Stimulated activated CD4-positive, alpha-beta T cell treated with anti-CD3 and anti-CD28 coated beads, Interleukin-1b, Interleukin-23, amount 100 ng/mL, for 1 hour (primary cell): ENCODE data around the gene ARHGAP26.
"Not testable (repeated sequence)": the region's sequence is repeated elsewhere in the genome, so short reads cannot be mapped to it uniquely, and the experiment has no call there.

Experiments
- DNase-seq, 2 donors: peaks; one replicate each; pipeline ENCODE4 v3.0.0-alpha.2; 2020; ENCODE audit warnings: low read depth in 2 of 2

ARHGAP26 gene

DNA sequence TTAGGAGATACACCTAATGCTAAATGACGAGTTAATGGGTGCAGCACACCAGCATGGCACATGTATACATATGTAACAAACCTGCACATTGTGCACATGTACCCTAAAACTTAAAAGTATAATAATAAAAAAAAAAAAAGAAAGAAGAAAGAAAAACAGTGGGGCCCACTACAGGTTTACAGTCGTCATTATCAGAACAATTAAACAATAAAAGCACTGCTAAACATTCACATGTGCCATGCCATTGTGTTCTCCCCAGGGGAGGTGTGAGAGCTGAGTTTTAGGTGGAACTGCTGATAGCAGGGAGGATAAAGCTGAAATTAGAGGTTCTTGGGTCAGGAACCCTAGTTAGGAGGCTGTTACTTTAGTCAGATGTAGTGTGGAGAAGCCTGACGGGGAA, 348.6 kb downstream of the ARHGAP26 start:
- DNase-seq, result not testable (repeated sequence)

DNA sequence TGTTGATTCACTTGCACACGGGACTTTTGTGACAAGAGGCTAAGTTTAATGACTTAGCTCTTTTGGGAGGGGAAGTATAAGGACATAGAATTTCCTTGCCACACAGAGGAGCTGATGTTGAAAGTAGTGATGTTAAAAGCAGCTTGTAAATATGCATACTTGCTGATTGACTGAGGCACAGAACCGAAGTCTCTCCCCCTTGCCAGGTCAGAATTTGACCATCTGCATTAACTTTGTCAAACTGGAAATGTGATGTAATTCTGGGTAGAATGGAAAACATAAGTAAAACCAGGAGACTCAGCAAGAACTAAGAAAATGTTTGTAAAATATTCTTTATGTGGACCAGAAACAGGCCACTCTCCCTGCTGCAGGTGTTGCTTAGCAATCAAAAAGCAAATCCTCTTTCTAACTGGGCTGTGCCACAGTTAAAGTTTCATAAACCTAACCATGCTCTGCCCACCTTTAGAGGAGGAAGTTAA, 349.2 kb downstream of the ARHGAP26 start:
- DNase-seq, result no peak

DNA sequence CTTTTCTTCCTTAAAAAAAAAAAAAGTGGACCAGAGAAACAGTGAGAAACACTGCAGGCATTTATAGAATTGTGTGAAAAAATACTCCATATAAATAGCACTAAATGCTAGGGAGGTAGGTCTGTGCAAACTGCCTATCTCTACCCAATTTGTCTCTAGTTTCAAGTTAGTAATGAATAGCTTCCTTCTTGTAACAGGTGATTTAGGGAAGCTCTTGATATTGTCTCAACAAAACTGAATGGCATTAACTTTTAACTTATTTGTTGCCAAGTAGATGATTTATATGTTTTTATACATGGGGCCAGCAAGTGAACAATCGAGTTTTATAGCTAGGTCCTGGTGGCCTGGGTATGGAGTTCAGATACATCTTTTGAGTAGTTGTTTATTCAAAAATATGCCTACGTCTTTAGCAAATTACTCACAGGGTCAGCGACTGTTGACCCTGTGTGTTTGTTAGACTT, 349.7 kb downstream of the ARHGAP26 start:
- DNase-seq, result no peak

DNA sequence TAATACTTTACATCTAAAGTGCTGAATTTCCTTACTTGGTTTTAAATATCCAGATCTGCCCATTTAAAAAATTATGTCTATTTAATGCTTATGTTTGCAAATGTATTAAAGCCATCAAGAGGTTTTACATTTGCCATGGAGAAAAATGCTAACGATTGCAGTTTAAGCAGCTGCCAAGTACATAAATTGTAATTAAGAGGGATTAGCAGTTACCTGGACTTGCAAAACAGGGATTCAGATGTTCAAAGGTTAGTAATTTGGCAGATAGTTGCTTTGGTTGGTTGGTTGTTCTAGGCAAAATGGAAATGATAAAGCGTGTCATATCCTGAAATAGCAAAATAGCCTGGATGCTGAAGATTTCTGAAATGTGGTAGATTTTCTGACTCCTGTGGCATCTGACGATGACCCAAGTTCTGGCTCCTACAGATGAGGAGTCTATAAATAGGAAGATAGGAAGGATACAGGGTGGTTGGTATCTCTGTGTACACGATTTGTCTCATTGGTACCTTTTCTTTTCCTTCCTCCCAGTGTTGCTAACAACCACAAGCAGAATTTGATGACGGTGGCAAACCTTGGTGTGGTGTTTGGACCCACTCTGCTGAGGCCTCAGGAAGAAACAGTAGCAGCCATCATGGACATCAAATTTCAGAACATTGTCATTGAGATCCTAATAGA, 350.4 kb downstream of the ARHGAP26 start:
- no peak for DNase-seq

DNA sequence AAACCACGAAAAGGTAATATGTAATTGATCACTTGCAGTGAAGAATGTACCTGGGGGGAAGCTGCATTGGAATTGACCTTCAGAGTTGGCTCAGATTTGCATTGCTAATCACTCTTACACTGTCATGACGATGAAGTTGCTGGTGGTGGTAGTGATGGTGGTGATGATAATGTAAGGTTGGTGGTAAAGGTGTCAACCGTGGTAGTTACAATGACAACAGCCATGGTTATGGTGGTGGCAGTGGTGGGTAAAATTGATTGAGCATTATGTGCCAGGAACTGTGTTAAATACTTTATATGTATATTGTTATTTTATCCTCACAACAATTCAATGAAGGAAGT, 350.9 kb downstream of the ARHGAP26 start:
- DNase-seq, result no peak

DNA sequence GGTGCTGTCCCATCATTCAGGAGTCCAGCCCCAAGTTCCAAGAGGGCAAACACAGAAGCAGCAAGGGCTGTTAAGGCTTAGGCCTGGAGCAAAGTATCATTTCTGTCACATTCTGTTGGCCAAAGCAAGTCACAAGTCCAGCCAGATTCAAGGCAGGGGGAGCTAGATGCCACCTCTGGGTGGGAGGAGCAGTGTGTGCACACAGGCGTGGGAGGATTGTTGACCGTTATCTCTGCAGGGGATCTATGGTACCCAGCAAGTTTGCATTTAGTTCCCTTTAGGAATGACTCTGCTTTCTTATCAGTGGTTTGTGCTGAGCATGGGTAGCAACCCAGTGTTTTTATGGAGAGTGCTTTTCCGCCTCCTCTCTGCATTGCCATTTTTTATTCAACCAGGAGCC, 354.4 kb downstream of the ARHGAP26 start:
- no peak for DNase-seq

DNA sequence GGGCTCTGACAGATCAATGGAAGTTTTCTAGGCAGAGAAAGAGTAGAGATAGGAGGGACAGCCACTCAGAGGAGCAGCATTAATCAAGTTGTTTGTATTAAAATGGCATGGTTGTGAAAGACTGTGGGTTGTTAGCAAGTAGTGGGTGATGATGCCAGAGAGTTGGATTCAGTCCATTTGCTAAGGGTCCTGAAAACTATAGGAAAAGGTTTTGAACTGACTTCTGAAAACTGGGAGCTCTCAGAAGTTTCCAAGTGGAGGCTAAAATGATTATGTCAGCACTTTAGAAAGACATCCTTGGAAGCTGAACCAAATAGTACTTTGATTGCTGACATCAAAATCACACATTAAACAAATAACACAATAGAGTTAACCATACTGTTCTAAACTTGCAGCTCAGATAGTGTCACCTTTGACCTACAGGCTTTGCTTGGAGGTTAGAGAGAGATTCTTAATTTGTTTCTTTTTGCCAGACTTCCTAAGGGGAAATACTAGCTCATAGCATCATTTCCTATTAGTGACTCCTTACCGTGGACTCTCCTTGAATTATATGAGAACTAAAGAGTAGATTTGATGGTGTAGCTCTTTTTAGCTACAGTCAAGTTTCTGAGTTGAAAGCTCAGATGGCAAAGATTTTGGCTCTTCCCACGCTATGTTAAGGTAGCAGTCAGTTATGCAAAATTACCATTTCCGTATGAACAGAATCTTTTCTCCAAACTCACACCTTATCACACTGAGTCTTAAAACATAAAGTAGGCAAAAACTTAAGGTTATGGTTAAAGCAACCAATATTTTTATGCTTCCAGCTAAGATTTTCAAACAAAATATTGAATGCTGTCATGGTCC, 356.2 kb downstream of the ARHGAP26 start:
- DNase-seq, result no peak

DNA sequence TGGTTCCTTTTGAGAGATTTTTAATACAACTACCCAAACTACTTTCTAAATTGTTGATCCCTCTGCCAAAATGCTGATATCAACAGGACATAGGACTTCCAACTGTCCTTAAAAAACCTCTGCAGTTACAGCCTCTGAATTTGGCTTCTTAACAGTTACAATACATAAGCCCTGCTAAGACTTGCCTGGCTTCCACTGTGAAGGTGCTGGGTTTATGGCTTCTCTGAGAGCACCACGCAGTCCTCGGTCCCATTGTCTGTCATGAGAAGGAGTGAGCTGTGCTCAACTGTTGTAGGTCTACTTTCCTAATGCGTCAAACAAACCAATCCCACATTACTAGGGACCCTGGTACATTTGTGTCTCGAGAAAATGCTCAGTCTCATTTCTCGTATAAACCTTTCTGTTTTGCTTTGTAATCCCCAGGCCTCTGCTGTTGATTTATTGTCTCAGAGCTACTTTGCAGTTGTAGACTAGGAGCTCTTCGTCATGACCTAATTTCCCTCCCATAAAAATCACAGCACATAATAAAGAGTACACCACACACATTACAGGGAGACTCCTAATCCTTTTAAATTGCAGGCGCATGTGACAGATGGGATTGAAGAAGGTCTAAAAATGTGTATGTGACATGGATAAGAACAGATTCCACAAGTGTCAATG, 358.4 kb downstream of the ARHGAP26 start:
- no peak for DNase-seq

DNA sequence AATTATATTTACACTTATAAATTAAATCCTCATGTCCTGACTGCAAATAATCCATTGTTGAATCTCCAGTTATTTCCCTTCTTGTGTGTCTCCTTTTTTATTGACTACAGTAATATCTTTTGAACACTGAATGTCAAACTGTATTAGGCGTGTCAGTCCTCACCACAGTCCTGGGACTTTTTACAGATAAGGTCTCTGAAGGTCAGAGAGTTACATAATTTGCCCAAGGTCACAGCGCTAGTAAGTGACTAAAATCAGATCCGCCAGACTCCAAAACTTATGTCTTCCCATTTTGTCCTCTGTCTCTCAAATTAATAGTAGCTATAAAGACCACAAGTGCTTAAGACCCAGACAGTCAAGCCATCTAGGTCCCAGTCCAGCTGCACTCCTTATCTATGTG, 359.0 kb downstream of the ARHGAP26 start:
- DNase-seq, result no peak

DNA sequence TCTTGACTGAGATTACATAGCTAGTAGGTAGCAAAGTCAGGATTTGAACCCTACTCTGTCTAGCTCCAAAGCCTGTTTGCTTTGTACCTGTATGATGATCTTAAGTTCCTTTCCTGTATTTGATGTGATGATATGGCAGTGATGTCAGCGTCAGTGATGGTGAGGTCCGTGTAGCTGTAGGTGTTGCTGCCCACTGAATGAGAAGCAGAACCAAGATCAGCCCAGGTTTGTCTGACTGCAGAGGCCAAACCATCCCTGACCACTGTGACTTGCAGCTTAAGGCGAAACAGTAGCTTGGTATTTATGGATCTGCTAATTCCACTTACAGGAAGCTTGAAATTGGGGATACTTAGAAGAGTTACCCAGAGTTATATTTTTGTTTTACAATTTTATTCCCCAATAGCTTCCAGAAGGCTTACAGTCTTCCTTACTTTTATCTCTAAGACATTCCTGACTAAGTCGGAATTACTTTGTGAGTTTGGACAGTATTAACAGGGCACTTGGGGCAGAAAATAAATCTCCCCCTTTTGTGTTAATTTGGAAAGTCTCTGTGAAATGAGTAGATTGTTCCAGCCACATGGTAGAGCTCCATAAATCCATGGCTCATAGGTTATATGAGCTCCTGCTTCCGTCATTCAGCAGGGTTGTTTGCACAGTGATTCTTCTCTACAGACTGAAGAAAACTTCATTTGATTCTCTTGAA, 359.9 kb downstream of the ARHGAP26 start:
- no peak for DNase-seq

DNA sequence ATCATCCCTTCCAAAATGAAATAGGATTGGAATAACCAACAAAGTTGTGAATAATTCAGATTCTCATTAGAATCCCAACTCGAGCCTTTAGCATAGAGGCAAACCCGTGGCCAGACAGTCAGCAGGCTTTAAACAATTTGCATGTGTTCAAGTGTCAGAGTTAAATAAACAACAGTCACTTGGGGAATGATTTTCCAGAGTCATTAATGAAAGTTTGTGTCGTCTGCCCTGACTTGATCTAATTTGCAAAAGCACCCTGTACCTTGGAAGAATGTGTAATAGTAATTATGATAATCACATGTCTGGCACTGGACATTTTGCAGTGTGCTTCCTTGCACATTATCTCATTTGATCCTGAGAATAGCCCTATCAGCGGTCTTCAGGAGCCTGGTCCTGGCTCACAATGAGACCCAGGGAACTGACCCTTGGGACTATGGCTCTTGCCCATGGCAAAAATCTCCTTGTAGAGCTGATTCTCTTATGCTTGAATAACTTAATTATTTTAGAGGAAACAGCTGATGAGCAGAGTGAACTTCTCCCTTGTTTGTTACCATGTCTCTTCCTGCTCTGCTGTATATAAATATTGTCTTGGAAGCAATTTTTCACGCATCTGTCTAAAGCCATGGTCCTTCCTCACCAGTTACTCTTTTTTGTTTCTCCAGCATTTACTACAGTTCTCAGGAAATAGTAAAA, 360.6 kb downstream of the ARHGAP26 start:
- no peak for DNase-seq

DNA sequence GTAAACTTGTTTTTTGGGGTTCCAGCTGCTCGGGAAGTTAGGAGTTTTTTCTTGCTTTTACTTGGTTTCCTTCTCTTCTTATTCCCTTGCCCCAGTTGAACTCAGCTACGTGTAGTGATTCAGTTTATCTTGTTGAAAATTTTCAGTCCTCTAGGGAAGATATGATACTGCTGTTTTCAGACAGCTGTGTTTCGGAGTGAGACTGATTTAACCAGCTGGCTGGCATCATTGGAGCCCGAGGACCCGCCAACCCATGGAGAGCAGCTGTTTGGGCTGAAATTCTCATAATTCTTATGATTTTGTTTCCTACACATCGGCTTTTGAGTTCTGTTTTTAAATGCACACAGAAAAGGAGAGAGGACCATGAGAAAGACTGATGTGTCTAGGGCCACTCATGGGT, 361.8 kb downstream of the ARHGAP26 start:
- DNase-seq, result no peak

DNA sequence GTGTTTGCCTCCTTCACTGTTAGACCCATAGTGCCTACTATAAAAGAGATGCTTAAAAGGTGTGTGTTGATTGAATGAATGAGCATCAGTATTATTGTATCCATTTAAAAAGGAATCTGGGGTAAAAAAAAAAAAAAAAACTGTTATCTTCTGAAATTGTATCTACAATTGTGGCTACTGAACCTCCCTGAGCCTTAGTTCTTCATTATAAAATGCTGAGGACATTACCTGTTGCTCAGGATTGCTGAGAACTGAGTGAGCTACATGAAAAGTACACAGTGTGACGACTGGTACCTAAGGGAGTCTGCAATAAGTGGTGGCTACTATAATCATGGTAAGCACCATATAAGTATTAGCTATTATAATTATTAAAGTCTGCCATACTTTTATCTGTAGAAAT, 362.6 kb downstream of the ARHGAP26 start:
- DNase-seq, result no peak

DNA sequence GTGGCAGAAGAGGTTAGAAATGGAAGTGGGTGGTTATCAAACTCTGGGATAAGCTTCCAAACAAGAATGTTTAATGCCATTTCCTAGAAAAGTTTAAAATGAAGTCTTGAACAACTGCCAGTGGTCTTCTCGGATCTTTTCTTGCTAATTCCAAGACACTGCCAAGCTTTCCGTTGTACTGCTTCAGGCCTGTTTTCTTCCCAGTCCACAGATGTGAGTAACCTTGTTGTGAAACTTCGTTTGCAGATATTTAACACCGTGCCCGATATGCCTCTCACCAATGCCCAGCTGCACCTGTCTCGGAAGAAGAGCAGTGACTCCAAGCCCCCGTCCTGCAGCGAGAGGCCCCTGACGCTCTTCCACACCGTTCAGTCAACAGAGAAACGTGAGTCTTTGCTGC, 363.5 kb downstream of the ARHGAP26 start:
- no peak for DNase-seq

DNA sequence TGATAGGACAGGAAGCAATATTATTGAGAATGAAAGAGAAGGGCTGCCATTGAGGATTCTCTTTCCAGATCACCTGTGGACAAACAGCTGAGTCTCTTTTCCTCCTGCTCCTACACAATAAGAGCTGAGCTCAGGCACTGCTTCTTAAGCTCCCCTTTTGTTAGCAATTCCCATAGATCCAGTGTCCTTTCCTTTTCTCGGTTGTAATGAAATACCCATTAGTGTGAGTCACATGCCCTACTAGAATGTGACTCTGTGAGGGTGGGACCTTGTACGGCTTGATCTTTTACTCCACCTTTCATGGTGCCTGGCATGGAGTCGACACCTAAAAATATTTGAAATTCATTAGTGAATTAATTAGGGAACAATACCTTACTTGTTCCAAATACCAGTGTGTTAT, 364.1 kb downstream of the ARHGAP26 start:
- no peak for DNase-seq

DNA sequence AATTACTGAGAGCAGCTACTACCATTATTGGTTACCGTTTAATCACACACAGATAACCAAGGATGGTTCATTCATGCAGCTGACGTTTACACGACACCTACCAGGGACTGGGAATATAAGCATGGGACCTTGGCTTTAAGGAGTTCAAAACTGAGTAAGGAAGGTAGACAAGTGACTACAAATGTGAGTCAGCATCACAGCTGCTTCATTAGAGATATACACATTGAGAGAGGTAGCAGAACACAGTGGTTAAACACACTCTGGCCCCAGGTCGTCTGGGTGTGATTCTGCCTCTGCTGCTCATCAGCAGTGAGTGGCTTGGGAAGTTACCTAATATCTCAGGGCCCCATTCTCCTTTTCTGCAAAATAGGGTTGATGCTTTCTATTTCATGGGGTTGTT, 364.7 kb downstream of the ARHGAP26 start:
- DNase-seq, result no peak

DNA sequence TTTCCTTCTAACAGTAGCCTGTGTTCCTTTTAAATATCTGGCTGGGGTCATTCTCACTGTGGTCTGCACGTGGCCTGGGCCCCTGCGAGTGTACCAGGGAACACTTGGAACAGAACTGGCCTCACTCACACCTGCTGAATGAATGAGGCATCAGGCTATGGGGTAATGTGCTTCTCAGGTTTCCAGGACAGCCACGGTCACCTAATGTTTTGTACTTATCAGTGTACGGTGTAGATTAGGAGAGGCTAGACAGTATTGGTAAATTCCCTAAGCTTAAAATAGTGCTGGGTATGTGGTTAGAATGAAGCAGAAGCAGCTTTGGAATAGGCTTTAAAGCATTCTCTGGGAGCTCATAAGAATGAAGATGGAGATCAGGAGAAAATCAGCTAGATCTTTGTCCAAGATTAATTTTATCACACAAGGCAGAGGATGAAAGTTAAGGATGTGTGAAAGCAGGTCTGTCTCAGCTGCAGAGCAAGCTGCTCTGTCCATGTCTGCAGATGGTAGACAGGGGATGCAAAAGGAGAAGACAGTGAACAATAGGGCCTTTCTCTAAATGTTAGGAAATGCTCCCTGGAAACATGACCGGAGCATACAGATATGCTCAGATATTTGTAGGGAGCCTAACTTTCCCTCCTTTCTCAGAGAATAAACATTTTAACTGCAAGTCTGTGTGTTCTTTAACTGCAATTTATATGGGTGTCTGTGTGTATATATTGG, 365.8 kb downstream of the ARHGAP26 start:
- no peak for DNase-seq

DNA sequence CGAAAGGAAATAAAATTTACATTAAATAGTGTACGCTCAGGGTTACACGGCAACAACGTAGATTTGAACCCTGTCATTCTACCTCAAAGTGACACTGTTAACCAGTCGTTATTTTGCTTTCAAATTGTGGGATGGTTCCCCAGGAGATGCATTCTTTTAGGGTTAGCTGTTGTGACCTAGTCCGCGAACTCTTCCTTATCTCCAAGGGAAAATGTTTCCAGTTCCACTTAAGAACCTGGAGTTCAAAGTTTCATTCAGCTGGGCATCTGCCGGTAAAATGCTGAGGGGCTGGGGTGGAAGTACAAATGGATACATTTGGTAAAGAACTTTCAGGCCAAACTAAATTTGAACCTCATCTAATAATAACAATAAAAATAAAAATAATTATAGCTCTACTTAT, 368.7 kb downstream of the ARHGAP26 start:
- DNase-seq, result no peak

DNA sequence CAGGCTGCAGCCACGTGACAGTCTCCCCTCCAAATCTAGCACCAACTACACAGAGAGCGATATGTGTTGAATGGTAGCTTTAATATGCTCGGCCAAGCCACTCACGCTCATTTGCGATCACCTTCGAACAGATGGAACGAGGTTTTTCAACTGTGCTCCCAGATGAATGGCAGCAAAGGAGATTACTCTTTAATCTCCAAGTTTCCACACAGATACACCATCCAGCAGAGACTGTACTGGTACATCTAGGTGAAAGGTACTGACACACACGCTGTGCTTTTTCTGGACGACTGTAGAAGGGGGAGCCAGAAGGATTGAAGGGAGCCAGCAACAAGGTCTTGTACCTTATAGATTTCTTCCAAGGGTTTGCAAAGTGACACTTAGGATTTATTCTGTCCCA, 369.4 kb downstream of the ARHGAP26 start:
- DNase-seq, result no peak

DNA sequence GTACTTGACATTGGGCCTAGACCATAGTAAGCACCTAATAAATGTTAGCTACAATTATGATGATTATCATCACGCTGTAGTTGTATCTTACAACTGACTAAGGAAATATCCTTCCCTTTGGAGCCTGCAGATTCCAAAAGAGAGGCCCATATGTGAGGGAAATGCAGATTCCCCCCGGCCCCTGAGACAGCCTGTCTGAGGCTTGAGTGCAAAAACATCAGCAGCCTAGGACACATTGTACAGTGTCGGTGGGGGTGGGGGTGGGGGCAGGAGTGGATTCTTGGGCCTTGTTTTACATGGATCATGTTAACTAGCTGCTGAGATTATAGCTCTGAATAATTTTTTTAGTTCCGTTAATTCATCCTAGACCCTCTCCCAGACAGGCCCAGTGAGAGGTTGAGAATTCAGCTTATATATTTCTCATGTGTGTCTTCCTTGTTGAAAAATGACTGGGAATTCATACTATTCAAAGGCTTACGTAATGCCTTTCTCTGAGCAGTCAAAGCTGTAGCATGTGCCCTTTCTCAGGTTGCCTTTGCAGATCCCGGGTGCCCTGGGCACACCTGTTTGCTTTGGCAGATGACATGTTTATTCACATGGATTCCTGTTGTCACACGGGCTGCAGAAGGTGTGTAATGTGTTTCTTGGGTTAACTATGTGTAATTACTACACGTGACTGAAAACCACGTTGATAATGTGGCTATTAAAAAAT, 370.5 kb downstream of the ARHGAP26 start:
- DNase-seq, result no peak
